IMR-90 (cell line): ENCODE data around the gene KRT86. TPM values are rescaled to one million over a fixed set of nuclear protein-coding genes. Genes with fewer than 3 reads are reported as not detected.

Source experiments
- ATAC-seq: fragments of 200-7000 bp; cut with Tn5 transposase; 2 replicates; pipeline ENCODE4 v1.9.1; 2020; ENCODE audit warnings: low read depth, mild to moderate bottlenecking, moderate library complexity
- Bru-seq: library from RNA; stranded (reverse); fragments of 400-500 nt; gene quantifications from one replicate; lab custom pipeline; 2021; lab: Mats Ljungman, UMichigan
- BruChase-seq, 2 experiments: library from RNA; stranded (reverse); fragments of 400-500 nt; gene quantifications; one replicate each; lab custom pipeline; 2021; lab: Mats Ljungman, UMichigan
- BruUV-seq: library from RNA; stranded (reverse); fragments of 400-500 nt; replicated peaks from 2 replicates; lab custom pipeline; 2021; lab: Mats Ljungman, UMichigan
- CTCF ChIA-PET: fragments of 300-600 bp; formaldehyde crosslinking; extraction: SDS; loops from one replicate; lab custom pipeline; 2021; ENCODE audit warnings: antibody characterized with exemption; lab: Yijun Ruan, JAX
- POLR2A ChIA-PET: fragments of 300-600 bp; sonication (Branson Sonifier 250); formaldehyde crosslinking; loops from one replicate; lab custom pipeline; 2022; ENCODE audit warnings: antibody characterized with exemption; ENCODE audit not compliant: unreplicated experiment; lab: Charles Lee
- DNase-seq: peaks from one replicate; pipeline ENCODE4 v3.0.0; 2013
- H2AFZ ChIP-seq: replicated peaks from 2 replicates; pipeline ENCODE3; 2013; ENCODE audit warnings: low read length, mild to moderate bottlenecking; ENCODE audit not compliant: poor library complexity
- H2AK5ac ChIP-seq: 2 replicates; pipeline ENCODE4 v1.6.1; 2013; ENCODE audit warnings: low read depth, low read length, inconsistent platforms
- H2AK9ac ChIP-seq: replicated peaks from 2 replicates; pipeline ENCODE3; 2013; ENCODE audit warnings: mild to moderate bottlenecking, low read depth, low read length, moderate library complexity; ENCODE audit not compliant: poor library complexity
- H2BK120ac ChIP-seq: 2 replicates; pipeline ENCODE4 v1.6.1; 2013; ENCODE audit warnings: low read depth, low read length, inconsistent platforms
- H2BK15ac ChIP-seq: 3 replicates; pipeline ENCODE4 v1.6.1; 2013; ENCODE audit warnings: low read depth, low read length, inconsistent platforms
- H2BK20ac ChIP-seq: 2 replicates; pipeline ENCODE4 v1.6.1; 2013; ENCODE audit warnings: low read depth, mild to moderate bottlenecking, inconsistent platforms, low read length, moderate library complexity
- H2BK5ac ChIP-seq: 2 replicates; pipeline ENCODE4 v1.6.1; 2013; ENCODE audit warnings: mild to moderate bottlenecking, low read depth, low read length, inconsistent platforms; ENCODE audit not compliant: poor library complexity, severe bottlenecking
- H3K14ac ChIP-seq: replicated peaks from 2 replicates; pipeline ENCODE4 v1.6.1; 2013; ENCODE audit warnings: low read depth, low read length, inconsistent platforms
- H3K18ac ChIP-seq: 2 replicates; pipeline ENCODE4 v1.6.1; 2013; ENCODE audit warnings: low read depth, low read length, control low read depth
- H3K23ac ChIP-seq: 2 replicates; pipeline ENCODE4 v1.6.1; 2013; ENCODE audit warnings: low read depth, low read length, inconsistent platforms
- H3K27ac ChIP-seq: 2 replicates; pipeline ENCODE4 v1.5.1; 2013; ENCODE audit warnings: mild to moderate bottlenecking, control low read depth, low read length; ENCODE audit not compliant: insufficient read depth
- H3K27me3 ChIP-seq: 2 replicates; pipeline ENCODE4 v1.6.1; 2013; ENCODE audit warnings: low read length; ENCODE audit not compliant: control insufficient read depth, insufficient read depth
- H3K36me3 ChIP-seq: 2 replicates; pipeline ENCODE4 v1.6.1; 2013; ENCODE audit warnings: low read length, mixed read lengths; ENCODE audit not compliant: control insufficient read depth, insufficient read depth
- H3K4ac ChIP-seq: 2 replicates; pipeline ENCODE4 v1.6.1; 2013; ENCODE audit warnings: low read depth, low read length, inconsistent platforms
- H3K4me1 ChIP-seq: 2 replicates; pipeline ENCODE4 v1.6.1; 2013; ENCODE audit warnings: low read length, mixed read lengths; ENCODE audit not compliant: control insufficient read depth, insufficient read depth
- H3K4me2 ChIP-seq: 2 replicates; pipeline ENCODE4 v1.6.1; 2013; ENCODE audit warnings: low read depth, mild to moderate bottlenecking, control low read depth, low read length, moderate library complexity
- H3K4me3 ChIP-seq: 2 replicates; pipeline ENCODE4 v1.5.1; 2013; ENCODE audit warnings: low read depth, mild to moderate bottlenecking, control low read depth, low read length, moderate library complexity; ENCODE audit not compliant: insufficient read depth
- H3K56ac ChIP-seq: 2 replicates; pipeline ENCODE4 v1.6.1; 2013; ENCODE audit warnings: low read length, inconsistent platforms; ENCODE audit not compliant: insufficient read depth; ENCODE audit errors: extremely low read depth
- H3K79me1 ChIP-seq, 2 experiments: 2 replicates each; pipeline ENCODE4 v1.6.1; 2013; ENCODE audit warnings: low read length in 2 of 2, inconsistent platforms in 1 of 2, low read depth in 1 of 2
- H3K9ac ChIP-seq: 2 replicates; pipeline ENCODE4 v1.6.1; 2013; ENCODE audit warnings: low read depth, low read length, control low read depth
- H3K9me1 ChIP-seq: 2 replicates; pipeline ENCODE4 v1.6.1; 2013; ENCODE audit warnings: low read length, inconsistent platforms; ENCODE audit not compliant: insufficient read depth
- H3K9me3 ChIP-seq: 2 replicates; pipeline ENCODE4 v1.6.1; 2013; ENCODE audit warnings: low read length; ENCODE audit not compliant: control insufficient read depth, insufficient read depth
- H4K20me1 ChIP-seq: 2 replicates; pipeline ENCODE4 v1.6.1; 2013; ENCODE audit warnings: low read length, inconsistent platforms; ENCODE audit not compliant: insufficient read depth
- H4K5ac ChIP-seq: 2 replicates; pipeline ENCODE4 v1.6.1; 2013; ENCODE audit warnings: mild to moderate bottlenecking, low read depth, low read length, control low read depth
- H4K8ac ChIP-seq, 2 experiments: 2 replicates each; pipeline ENCODE4 v1.6.1; 2013; ENCODE audit warnings: low read depth in 2 of 2, low read length in 2 of 2, control low read depth in 1 of 2, inconsistent platforms in 1 of 2
- H4K91ac ChIP-seq: 2 replicates; pipeline ENCODE4 v1.6.1; 2013; ENCODE audit warnings: low read depth, low read length, inconsistent platforms; ENCODE audit not compliant: insufficient read depth
- CEBPB ChIP-seq: IDR thresholded peaks from 2 replicates; pipeline ENCODE4 v1.6.1; 2012; ENCODE audit warnings: low read depth, low read length, improper control_type of control experiment
- RAD21 ChIP-seq: IDR thresholded peaks from 2 replicates; pipeline ENCODE4 v1.6.1; 2012; ENCODE audit warnings: low read length, improper control_type of control experiment
- WGBS, 2 experiments: methylation state at CpG; one replicate each; pipeline versions ENCODE4 v1.1.5 to v1.1.7; 2013; ENCODE audit warnings: missing lambda C conversion rate in 2 of 2; ENCODE audit not compliant: insufficient read length in 1 of 2; ENCODE audit errors: extremely low coverage in 2 of 2; 5-methylcytosine and 5-hydroxymethylcytosine counted together
- dilution Hi-C: fragments of 300-500 bp; cut with HindIII; formaldehyde crosslinking; loops from one replicate; pipeline ENCODE4 v1.14.3; 2018; ENCODE audit warnings: low sequenced_read_pairs; ENCODE audit not compliant: unreplicated experiment
- in situ Hi-C: fragments of 300-500 bp; cut with MboI; formaldehyde crosslinking; loops from 3 replicates; pipeline ENCODE4 v1.14.3; 2019; ENCODE audit warnings: low sequenced_read_pairs, inconsistent platforms, mixed read lengths
- intact Hi-C: fragments of 100-400 bp; cut with micrococcal nuclease; formaldehyde crosslinking; loops from 2 replicates; pipeline ENCODE4 v1.10.0; 2022
- long read RNA-seq: library from polyadenylated mRNA; unstranded; transcript quantifications from one replicate; pipeline ENCODE4 v2.0.0, GENCODE V29; 2021; ENCODE audit not compliant: unreplicated experiment
- polyA plus RNA-seq, 3 experiments: library from polyadenylated mRNA; depleted of rRNA; stranded (reverse); fragments of >200 nt; gene quantifications; 2 replicates each; pipeline ENCODE4 v1.2.3, GENCODE V29; 2012; ENCODE audit warnings: low replicate concordance in 1 of 3
- total RNA-seq: library from RNA; depleted of rRNA; stranded (reverse); fragments of >200 nt; gene quantifications from 2 replicates; pipeline ENCODE4 v1.2.3, GENCODE V29; 2012; rRNA removed

KRT86 gene
- total RNA-seq = not detected in 2 replicates
- 0.06 TPM in 1 of 2 replicates, not detected in the other for polyA plus RNA-seq (2012; rRNA removed)
- polyA plus RNA-seq (2012; cell fraction: cytosol; rRNA removed) = 0.01 TPM in 1 of 2 replicates, not detected in the other
- 0.03 TPM in 1 of 2 replicates, not detected in the other for polyA plus RNA-seq (2012; cell fraction: nucleus; rRNA removed; ENCODE audit: low replicate concordance)
- Bru-seq, nascent RNA = percentile 10 among the genes with signal in this experiment
- percentile 8 among the genes with signal in this experiment for BruChase-seq, experiment 1, labeled RNA remaining after a 6-hour chase
- BruChase-seq, experiment 2, labeled RNA remaining after a 2-hour chase = percentile 17 among the genes with signal in this experiment
- long read RNA-seq = 0 reads

DNA sequence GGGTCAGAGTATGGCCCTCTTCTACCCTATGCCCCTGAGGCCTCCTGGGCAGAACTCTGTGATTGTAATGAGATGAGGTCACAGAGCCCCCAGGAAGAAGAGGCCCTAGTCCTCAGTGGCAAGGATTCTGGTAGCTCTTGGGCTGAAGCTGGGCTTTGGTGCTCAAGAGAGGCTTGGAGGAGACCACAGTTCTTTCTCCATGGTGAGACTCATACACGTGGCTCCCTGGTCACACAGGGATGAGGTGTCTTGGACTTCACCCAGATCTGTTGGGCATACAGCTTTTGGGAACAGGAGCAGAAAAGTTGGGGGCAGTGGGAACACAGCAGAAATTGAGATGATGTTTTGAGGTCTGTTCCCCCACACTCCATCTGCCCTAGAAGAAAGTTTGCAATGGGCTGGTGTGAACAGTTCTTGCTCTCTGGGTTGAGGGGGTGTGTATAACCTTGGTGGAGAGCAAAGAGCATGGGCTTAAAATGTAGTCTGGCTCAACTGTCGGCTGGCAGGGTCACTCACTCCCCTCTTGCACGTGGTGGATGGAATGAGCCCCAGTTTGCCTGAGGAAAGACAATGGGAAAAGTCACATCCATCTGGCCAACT lies at the start of gene KRT86:
TSS of gene KRT86 (plus strand) at position 125 of the 600 bp plus-strand sequence. CDS start 27,272 bp downstream, outside the sequence.
- no peak for TF ChIP-seq CEBPB
- no peak for TF ChIP-seq RAD21
- no TSS peak for BruUV-seq
- ATAC-seq = no peak
- no peak within 1 kb of the TSS for H2BK20ac ChIP-seq
- no peak within 1 kb of the TSS for H4K8ac ChIP-seq
- H4K91ac ChIP-seq = peak within 1 kb of the TSS; percentile 28; the same call in 1 of the 2 replicates
- intact Hi-C loops = loop anchor here (5.0 kb wide), 1 partner anchor 42 kb away; the partner anchor contains the start of gene KRT7
- CTCF ChIA-PET = no interaction called here
- in situ Hi-C loops = no loop called here
- H4K20me1 ChIP-seq = no peaks in the 10 kb centered on the region
- H3K36me3 ChIP-seq = no peaks in the 10 kb centered on the region
- H3K18ac ChIP-seq = no peak within 1 kb of the TSS
- H3K4ac ChIP-seq = no peak within 1 kb of the TSS; the same call in 1 of the 2 replicates
- H3K9ac ChIP-seq = no peak within 1 kb of the TSS
- no peak within 1 kb of the TSS for H2BK120ac ChIP-seq
- no peak within 1 kb of the TSS for H3K23ac ChIP-seq
- WGBS, 2 experiments = 60% methylated on average over 1 of the region's 3 CpGs; no CpG with 5 or more reads in 1 of the 2 experiments
- peaks cover 0 to 8% of the 10 kb centered on the region in 2 experiments; a peak in 1 of 4 replicates for H3K79me1 ChIP-seq
- H2BK5ac ChIP-seq = no peak within 1 kb of the TSS
- H3K56ac ChIP-seq = no peak within 1 kb of the TSS
- dilution Hi-C loops = no loop called here
- H2AK5ac ChIP-seq = peak within 1 kb of the TSS; percentile 13
- H2AK9ac ChIP-seq = peak within 1 kb of the TSS; percentile 9
- no peak for DNase-seq
- H2AFZ ChIP-seq = no peak within 1 kb of the TSS
- peaks cover 21% of the 10 kb centered on the region for H3K9me1 ChIP-seq
- no peaks in the 10 kb centered on the region; the same call in 1 of the 2 replicates for H3K9me3 ChIP-seq
- POLR2A ChIA-PET = no interaction called here
- peaks cover 10% of the 10 kb centered on the region for H3K4me1 ChIP-seq
- H3K14ac ChIP-seq = peak within 1 kb of the TSS; percentile 26; the same call in 1 of the 2 replicates
- H3K4me3 ChIP-seq = no peak within 1 kb of the TSS
- peaks cover 8% of the 10 kb centered on the region for H3K27me3 ChIP-seq
- H3K4me2 ChIP-seq = no peak within 1 kb of the TSS
- H3K27ac ChIP-seq = no peak within 1 kb of the TSS
- no peak within 1 kb of the TSS for H4K5ac ChIP-seq
- no peak within 1 kb of the TSS for H2BK15ac ChIP-seq
